ENCODE data around the gene ARHGAP15.

The ARHGAP15 gene

GRCh38 chr2:143572421-143572820 lies 443.2 kb downstream of the ARHGAP15 start:
- no peak for TF ChIP-seq CTCF (IDR thresholded peaks at IDR 0.05)
- no peaks in the 10 kb centered on the region for H3K9me3 Mint-ChIP-seq
- no peaks in the 10 kb centered on the region for H3K36me3 Mint-ChIP-seq (ENCODE audit: low read depth)
- H3K4me1 Mint-ChIP-seq: no peaks in the 10 kb centered on the region
- no peak overlapping the region for H3K27ac Mint-ChIP-seq
- H3K4me3 Mint-ChIP-seq: no peak overlapping the region
- H3K27me3 Mint-ChIP-seq (ENCODE audit: low read depth, poor library complexity): no peaks in the 10 kb centered on the region
- no peak for DNase-seq

GRCh38 chr2:143574069-143574468 lies 444.9 kb downstream of the ARHGAP15 start:
- TF ChIP-seq CTCF (IDR thresholded peaks at IDR 0.05): no peak
- H3K27ac Mint-ChIP-seq: no peak overlapping the region
- H3K4me3 Mint-ChIP-seq: no peak overlapping the region
- DNase-seq: no peak
- H3K36me3 Mint-ChIP-seq (ENCODE audit: low read depth): no peaks in the 10 kb centered on the region
- H3K9me3 Mint-ChIP-seq: no peaks in the 10 kb centered on the region
- H3K27me3 Mint-ChIP-seq (ENCODE audit: low read depth, poor library complexity): no peaks in the 10 kb centered on the region
- H3K4me1 Mint-ChIP-seq: no peaks in the 10 kb centered on the region

GRCh38 chr2:143575340-143575739 lies 446.1 kb downstream of the ARHGAP15 start:
- no peaks in the 10 kb centered on the region for H3K36me3 Mint-ChIP-seq (ENCODE audit: low read depth)

GRCh38 chr2:143577489-143577888 lies 448.3 kb downstream of the ARHGAP15 start:
- H3K4me1 Mint-ChIP-seq: no peaks in the 10 kb centered on the region
- no peak overlapping the region for H3K4me3 Mint-ChIP-seq
- peaks cover 4% of the 10 kb centered on the region for H3K27me3 Mint-ChIP-seq (ENCODE audit: low read depth, poor library complexity)
- H3K27ac Mint-ChIP-seq: no peak overlapping the region
- no peak for DNase-seq
- H3K36me3 Mint-ChIP-seq (ENCODE audit: low read depth): no peaks in the 10 kb centered on the region
- TF ChIP-seq CTCF (IDR thresholded peaks at IDR 0.05): no peak
- no peaks in the 10 kb centered on the region for H3K9me3 Mint-ChIP-seq

More at GRCh38 chr2:143575340-143575739, 446.1 kb downstream of the ARHGAP15 start:
- H3K27ac Mint-ChIP-seq: no peak overlapping the region
- peaks cover 4% of the 10 kb centered on the region for H3K27me3 Mint-ChIP-seq (ENCODE audit: low read depth, poor library complexity)
- no peak for DNase-seq
- H3K9me3 Mint-ChIP-seq: no peaks in the 10 kb centered on the region
- TF ChIP-seq CTCF (IDR thresholded peaks at IDR 0.05): peak; percentile 40
- no peak overlapping the region for H3K4me3 Mint-ChIP-seq
- no peaks in the 10 kb centered on the region for H3K4me1 Mint-ChIP-seq

- TF ChIP-seq CTCF (IDR thresholded peaks at IDR 0.05): no peak
- H3K4me3 Mint-ChIP-seq: no peak overlapping the region
- no peak for DNase-seq
- no peaks in the 10 kb centered on the region for H3K36me3 Mint-ChIP-seq (ENCODE audit: low read depth)
- no peak overlapping the region for H3K27ac Mint-ChIP-seq
- H3K9me3 Mint-ChIP-seq: no peaks in the 10 kb centered on the region
- H3K4me1 Mint-ChIP-seq: no peaks in the 10 kb centered on the region
- peaks cover 4% of the 10 kb centered on the region for H3K27me3 Mint-ChIP-seq (ENCODE audit: low read depth, poor library complexity)
These were observed 450.2 kb downstream of the ARHGAP15 start for GRCh38 chr2:143579456-143579855.

GRCh38 chr2:143581134-143581533 lies 451.9 kb downstream of the ARHGAP15 start:
- Mint-ChIP-seq H3K27me3 (ENCODE audit: low read depth, poor library complexity) (peaks cover 4% of the 10 kb centered on the region), H3K4me1 (no peaks in the 10 kb centered on the region), H3K4me3 (no peak overlapping the region), H3K36me3 (ENCODE audit: low read depth) (no peaks in the 10 kb centered on the region), H3K27ac (no peak overlapping the region), H3K9me3 (no peaks in the 10 kb centered on the region)
- TF ChIP-seq CTCF (IDR thresholded peaks at IDR 0.05): no peak
- no peak for DNase-seq
